Measurements from ENCODE around the gene DLST. TPM values are rescaled to one million over a fixed set of nuclear protein-coding genes. Genes with fewer than 3 reads are reported as not detected.

DLST gene
- polyA plus RNA-seq, 1 experiment: 150 TPM

GRCh38 chr14:74917178-74917543, 35.4 kb downstream of the DLST start:
- Histone ChIP-seq H3K27me3 (ENCODE audit: control insufficient read depth, insufficient read depth, low read length) (no peaks in the 10 kb centered on the region), H3K9me3 (ENCODE audit: control insufficient read depth, insufficient read depth, low read length) (no peaks in the 10 kb centered on the region), H3K4me3 (ENCODE audit: low read depth, low read length) (no peak overlapping the region), H3K27ac (ENCODE audit: low read depth, low read length) (no peak overlapping the region)
- DNase-seq (ENCODE audit: low read depth, low spot score): no peak
- CTCF ChIA-PET: interaction anchor here (0.6 to 2.8 kb wide), 5 partner anchors 9 to 174 kb away, joined by 3 to 25 read pairs (median 5); no protein-coding TSS in a partner anchor
- POLR2A ChIA-PET: interaction anchor here (0.6 kb wide), 1 partner anchor 297 kb away, joined by 4 read pairs; no protein-coding TSS in a partner anchor
- no peak for TF ChIP-seq CTCF (IDR thresholded peaks at IDR 0.05; ENCODE audit: low read depth, low read length)

GRCh38 chr14:74917646-74918081, 35.9 kb downstream of the DLST start:
- no peak overlapping the region for H3K27ac ChIP-seq (ENCODE audit: low read depth, low read length)
- ChIA-PET POLR2A (no interaction called here), CTCF (interaction anchor here (1.2 to 2.8 kb wide), 4 partner anchors 12 to 173 kb away, joined by 4 to 25 read pairs (median 9); no protein-coding TSS in a partner anchor)
- H3K27me3 ChIP-seq (ENCODE audit: control insufficient read depth, insufficient read depth, low read length): no peaks in the 10 kb centered on the region
- H3K4me3 ChIP-seq (ENCODE audit: low read depth, low read length): no peak overlapping the region
- H3K9me3 ChIP-seq (ENCODE audit: control insufficient read depth, insufficient read depth, low read length): no peaks in the 10 kb centered on the region
- no peak for TF ChIP-seq CTCF (IDR thresholded peaks at IDR 0.05; ENCODE audit: low read depth, low read length)
- DNase-seq (ENCODE audit: low read depth, low spot score): no peak

GRCh38 chr14:74918380-74918779, 36.7 kb downstream of the DLST start:
- CTCF ChIA-PET: interaction anchor here (2.5 to 2.8 kb wide), 2 partner anchors 13 to 170 kb away, joined by 13 to 25 read pairs; no protein-coding TSS in a partner anchor
- TF ChIP-seq CTCF (IDR thresholded peaks at IDR 0.05; ENCODE audit: low read depth, low read length): no peak
- Histone ChIP-seq H3K27me3 (ENCODE audit: control insufficient read depth, insufficient read depth, low read length) (no peaks in the 10 kb centered on the region), H3K4me3 (ENCODE audit: low read depth, low read length) (no peak overlapping the region), H3K9me3 (ENCODE audit: control insufficient read depth, insufficient read depth, low read length) (no peaks in the 10 kb centered on the region), H3K27ac (ENCODE audit: low read depth, low read length) (no peak overlapping the region)
- POLR2A ChIA-PET: no interaction called here
- no peak for DNase-seq (ENCODE audit: low read depth, low spot score)

- ChIA-PET POLR2A (no interaction called here), CTCF (interaction anchor here (1.1 kb wide), 1 partner anchor 14 kb away, joined by 3 read pairs; no protein-coding TSS in a partner anchor)
- H3K9me3 ChIP-seq (ENCODE audit: control insufficient read depth, insufficient read depth, low read length): no peaks in the 10 kb centered on the region
- peak overlapping the region; percentile 31 for H3K27ac ChIP-seq (ENCODE audit: low read depth, low read length)
- H3K4me3 ChIP-seq (ENCODE audit: low read depth, low read length): no peak overlapping the region
- DNase-seq (ENCODE audit: low read depth, low spot score): no peak
- no peak for TF ChIP-seq CTCF (IDR thresholded peaks at IDR 0.05; ENCODE audit: low read depth, low read length)
- no peaks in the 10 kb centered on the region for H3K27me3 ChIP-seq (ENCODE audit: control insufficient read depth, insufficient read depth, low read length)
Observed at GRCh38 chr14:74919421-74920165, 37.9 kb downstream of the DLST start.

GRCh38 chr14:74920281-74920680, 38.6 kb downstream of the DLST start:
- Histone ChIP-seq H3K4me3 (ENCODE audit: low read depth, low read length) (no peak overlapping the region), H3K27me3 (ENCODE audit: control insufficient read depth, insufficient read depth, low read length) (no peaks in the 10 kb centered on the region), H3K9me3 (ENCODE audit: control insufficient read depth, insufficient read depth, low read length) (no peaks in the 10 kb centered on the region), H3K27ac (ENCODE audit: low read depth, low read length) (no peak overlapping the region)
- ChIA-PET CTCF (interaction anchor here (1.1 kb wide), 1 partner anchor 15 kb away, joined by 3 read pairs; no protein-coding TSS in a partner anchor), POLR2A (no interaction called here)
- DNase-seq (ENCODE audit: low read depth, low spot score): no peak
- TF ChIP-seq CTCF (IDR thresholded peaks at IDR 0.05; ENCODE audit: low read depth, low read length): no peak

All from AG04450 (cell line).